Activated naive CD4-positive, alpha-beta T cell treated with Interleukin-2 at 50 U/mL for 16 hours (primary cell): ENCODE measurements around the gene BLVRB.
A peak's percentile ranks its signal among the peaks of the same experiment; 100 is the strongest.
"Not testable (repeated sequence)": the region's sequence is repeated elsewhere in the genome, so short reads cannot be mapped to it uniquely, and the experiment has no call there.

Source experiments
- DNase-seq: peaks from one replicate; pipeline ENCODE4 v3.0.0-alpha.2; 2020

BLVRB gene

GRCh38 chr19:40446263-40446784 lies 19.2 kb downstream of the BLVRB start:
- DNase-seq = no peak

DNA sequence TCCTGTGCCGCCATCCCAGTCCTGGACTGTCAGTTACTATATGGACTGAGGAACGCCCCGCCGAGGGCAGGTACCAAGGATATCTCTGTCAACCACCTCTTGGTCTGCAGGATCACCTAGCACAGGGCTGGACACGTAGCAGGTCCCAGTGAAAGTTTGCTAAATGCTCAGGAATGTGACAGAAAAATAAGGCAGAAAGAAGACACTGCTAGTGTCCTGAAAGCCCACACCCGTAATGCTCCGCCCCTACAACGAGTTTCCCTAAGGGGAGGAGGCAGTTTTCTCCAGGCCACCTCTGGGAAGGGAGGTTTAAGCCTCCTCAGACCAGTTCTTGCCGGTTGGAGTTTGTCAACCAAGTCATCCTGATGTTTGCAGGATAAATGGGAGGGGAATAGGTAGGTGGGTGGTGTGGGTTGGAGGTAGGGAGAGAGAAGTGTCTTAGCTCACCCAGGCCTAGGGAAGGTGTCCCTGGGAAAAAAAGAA lies 19.7 kb downstream of the BLVRB start:
- no peak for DNase-seq

DNA sequence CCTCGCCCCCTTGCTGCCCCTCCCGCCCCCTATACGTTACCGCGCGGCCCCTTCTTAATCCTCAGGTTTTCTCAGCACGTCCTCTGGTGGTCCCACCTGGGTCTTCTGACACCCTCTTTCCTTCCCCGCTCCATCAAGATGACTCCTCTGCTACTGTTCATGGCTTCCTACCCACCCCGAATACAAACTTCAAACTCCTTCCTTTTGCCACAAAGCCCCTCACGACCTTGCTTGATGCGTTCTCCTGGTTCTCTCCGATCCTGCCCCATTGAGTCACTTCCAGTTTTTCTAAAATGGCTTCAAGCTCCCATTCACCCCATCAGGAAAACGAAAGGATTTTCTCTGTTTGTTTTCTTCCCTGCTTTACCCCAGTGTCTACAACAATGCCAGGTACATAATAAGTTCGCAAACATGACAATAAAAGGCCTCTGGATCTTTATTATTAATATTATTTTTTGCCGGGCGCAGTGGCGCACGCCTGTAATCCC lies 20.7 kb downstream of the BLVRB start:
- DNase-seq = no peak

GRCh38 chr19:40444000-40444824 lies 21.3 kb downstream of the BLVRB start, which contains the start of gene SERTAD3:
SERTAD3 (minus strand) TSS chr19:40444335; CDS start chr19:40442080, 2,255 bp downstream.
- peak; percentile 97 for DNase-seq

DNA sequence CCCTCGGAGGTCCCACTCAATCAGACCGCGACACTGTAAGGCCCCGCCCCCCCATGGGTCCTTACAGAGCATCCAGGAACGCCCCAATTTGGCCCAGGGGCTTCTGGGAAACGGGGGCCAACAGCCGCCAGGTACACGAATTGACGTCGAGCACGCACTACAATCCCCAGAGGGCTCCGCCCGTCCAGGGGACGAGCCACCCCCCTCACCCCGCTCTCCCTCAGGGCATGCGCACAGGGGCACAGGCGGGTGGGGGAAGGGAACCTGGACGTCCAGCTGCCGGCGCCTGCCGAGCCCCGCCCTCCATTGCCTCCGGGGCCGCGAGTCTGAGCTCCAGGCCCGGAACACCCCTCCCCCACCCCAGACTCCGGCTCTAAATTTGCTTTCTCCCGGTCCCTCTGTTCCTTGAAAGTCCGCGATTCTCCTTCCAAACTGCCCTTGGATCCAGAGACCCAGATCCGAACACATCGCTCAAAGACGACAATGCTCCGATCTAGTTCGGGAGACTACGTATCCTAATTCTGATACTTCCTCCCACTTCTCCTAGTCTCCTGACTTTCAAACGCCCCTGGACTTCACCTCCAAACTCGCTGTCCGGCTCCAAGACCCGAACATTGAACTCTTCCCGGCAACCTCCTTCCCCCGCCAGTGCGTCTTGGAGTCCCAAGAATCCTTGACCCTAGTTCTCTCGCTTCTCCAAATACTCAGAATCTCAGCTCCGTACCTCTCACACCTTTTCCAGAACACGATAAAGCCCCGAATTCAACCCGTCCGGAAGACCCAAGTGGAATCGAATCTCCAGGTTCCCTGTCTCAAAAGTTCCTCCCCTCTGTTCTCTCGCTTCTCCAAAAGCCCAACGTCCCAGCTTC lies 22.2 kb downstream of the BLVRB start:
- DNase-seq = peak; percentile 99

- DNase-seq = peak; percentile 12
These were observed 23.0 kb downstream of the BLVRB start for GRCh38 chr19:40442328-40443130.

GRCh38 chr19:40441719-40442253 lies 23.8 kb downstream of the BLVRB start:
- no peak for DNase-seq

DNA sequence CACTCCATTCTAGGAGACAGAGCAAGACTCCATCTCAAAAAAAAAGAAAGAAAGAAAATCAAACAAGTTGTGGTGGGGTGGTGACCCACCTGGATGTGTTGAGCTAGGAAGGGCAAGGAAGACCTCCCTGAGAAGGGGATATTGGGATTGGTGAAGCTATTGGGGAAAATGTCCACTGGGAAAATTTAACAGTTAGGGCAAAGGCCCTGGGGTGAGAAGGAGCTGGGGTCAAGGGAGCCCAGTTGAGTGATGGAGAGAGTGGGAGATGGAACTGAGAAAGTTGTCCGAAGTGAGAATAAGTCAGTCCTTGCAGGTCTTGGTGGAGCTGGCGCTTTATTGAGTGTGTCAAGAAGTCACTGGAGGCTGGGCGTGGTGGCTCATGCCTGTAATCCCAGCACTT lies 27.3 kb downstream of the BLVRB start:
- no peak for DNase-seq

DNA sequence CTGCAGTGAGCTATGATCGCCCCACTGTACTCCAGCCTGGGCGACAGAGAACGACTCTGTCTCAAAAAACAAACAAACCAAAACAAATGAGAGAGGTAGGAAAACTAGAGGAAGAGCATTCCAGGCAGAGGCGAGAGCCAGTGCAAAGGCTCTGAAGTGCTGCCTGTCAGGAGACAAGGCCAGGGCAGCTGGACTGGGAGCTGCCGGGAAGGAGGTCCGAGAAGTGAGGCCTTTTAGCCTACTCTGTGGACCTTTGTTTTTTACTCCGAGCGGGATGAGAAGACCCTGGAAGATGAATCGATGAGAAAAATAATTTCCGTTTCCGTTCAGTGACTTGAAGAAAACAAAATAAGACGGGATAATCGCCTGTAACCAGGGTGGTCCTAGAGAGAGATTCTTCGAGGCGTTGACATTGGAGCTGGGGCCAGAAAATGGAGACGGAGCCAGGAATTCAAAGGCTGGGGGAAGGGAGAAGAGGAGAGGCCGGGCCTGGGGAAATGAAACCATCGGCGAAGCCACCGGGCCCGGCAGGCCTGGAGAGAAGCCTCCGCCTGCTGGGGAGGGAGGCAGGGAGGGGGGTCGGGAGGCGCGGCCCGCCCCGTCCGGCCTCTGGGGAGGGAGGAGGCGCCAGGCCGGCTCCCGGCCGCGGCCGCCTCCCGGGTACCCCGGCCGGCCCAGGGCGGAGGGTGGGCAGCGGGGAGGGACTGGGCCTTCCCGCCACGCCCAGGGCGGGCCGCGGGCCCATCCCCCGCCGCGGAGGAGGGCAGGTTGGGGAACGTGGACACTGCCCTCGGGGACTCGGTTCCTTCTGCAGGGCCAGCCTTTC lies 31.9 kb downstream of the BLVRB start:
- DNase-seq = peak; percentile 55

DNA sequence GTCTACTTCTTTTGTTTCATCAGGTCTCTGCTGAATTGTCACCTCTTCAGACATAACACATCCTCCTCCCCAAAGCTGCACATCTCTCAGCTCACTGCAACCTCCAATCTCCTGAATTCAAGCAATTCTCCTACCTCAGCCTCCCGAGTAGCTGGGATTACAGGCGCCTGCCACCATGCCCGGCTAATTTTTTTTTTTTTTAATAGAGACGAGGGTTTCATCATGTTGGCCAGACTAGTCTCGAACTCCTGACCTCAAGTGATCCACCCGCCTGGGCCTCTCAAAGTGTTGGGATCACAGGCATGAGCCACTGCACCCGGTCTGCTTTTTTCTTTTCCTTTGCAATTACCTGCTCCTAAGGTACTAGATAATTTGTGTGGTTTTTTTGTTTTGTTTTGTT lies 32.8 kb downstream of the BLVRB start:
- DNase-seq = not testable (repeated sequence)

GRCh38 chr19:40431698-40432097 lies 33.8 kb downstream of the BLVRB start:
- DNase-seq = no peak

DNA sequence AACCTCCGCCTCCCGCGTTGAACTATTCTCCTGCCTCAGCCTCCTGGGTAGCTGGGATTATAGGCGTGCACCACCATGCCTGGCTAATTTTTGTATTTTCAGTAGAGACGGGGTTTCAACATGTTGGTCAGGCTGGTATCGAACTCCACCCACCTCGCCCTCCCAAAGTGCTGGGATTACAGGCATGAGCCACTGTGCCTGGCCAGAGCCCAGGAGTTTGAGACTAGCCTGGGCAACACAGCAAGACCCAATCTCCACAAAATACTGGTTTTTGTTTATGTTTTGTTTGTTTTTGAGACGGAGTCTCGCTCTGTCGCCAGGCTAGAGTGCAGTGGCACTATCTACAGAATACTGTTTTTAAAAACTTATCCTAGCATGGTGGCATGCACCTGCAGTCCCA lies 35.3 kb downstream of the BLVRB start:
- DNase-seq = not testable (repeated sequence)

DNA sequence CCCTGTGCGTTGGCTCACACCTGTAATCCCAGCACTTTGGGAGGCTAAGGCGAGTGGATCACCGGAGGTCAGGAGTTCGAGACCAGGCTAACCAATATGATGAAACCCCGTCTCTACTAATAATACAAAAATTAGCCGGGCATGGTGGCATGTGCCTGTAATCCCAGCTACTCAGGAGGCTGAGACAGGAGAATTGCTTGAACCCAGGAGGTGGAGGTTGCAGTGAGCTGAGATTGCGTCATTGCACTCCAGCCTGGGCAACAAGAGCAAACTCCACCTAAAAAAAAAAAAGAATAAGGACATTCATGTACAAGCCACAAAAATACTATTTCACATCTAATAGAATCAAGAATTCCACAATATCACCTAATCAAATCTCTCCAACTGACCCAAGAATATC lies 37.3 kb downstream of the BLVRB start:
- not testable (repeated sequence) for DNase-seq

GRCh38 chr19:40425450-40426287 lies 39.9 kb downstream of the BLVRB start, which contains the start of gene SERTAD1:
SERTAD1 (minus strand) TSS chr19:40425992; CDS start chr19:40423546, 2,446 bp downstream.
- DNase-seq = peak; percentile 100

GRCh38 chr19:40424637-40425449 lies 40.7 kb downstream of the BLVRB start:
- no peak for DNase-seq

DNA sequence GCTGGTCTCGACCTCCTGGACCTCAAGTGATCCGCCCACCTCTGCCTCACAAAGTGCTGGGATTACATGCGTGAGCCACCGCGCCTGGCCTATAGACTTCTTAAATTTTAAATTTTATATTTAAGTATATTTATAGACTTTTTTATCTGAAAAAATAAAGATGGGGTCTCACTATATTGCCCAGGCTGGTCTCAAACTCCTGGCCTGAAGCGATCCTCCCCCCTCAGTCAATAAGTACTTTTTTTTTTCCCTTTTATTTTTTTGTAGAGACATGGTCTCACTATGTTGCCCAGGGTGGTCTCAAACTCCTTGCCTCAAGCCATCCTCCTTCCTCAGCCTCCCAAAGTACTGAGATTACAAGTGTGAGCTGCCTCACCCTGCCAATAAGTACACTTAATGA lies 41.6 kb downstream of the BLVRB start:
- DNase-seq = no peak

DNA sequence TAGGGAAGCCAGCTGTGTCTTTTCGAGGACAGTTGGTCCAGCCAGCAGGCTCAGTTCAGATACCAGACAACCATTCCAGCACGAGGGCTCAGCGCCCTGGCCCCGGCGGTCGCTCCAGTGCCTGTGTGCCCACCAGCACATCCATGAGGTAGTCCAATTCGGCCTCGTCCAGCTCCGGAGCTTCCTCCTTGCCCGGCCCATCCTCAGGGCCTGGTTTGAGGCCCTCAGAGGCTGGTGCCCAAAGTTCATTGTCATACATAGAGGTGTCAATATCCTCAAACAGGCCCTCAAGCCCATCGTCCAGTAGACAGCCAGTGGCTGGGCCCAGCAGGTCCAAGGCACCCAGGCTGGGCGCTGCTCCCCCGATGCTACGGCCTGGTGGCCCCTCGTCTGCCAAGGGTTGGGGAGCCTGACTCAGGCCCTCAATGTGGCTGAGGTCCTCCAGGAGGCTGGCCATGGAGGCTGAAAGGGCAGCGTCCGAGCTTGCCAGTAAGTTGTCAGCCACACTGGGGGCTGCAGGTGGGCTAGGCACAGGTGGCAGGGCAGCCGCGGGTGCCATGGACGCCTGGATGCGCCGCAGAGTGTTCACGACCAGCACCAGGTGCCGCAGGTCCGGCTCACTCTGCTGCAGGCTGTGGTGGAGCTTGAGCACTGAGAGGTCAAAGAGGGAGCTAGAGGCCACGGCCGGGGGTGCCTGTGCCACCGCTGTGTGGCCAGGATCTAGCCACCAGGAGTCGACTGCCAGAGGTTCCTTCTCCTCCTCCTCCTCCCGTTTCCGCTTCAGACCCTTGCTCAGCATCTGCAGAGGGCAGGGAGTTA lies 42.6 kb downstream of the BLVRB start:
- no peak for DNase-seq
